Body of pancreas (tissue), 4 donors: Measurements from ENCODE around the gene LPAR1.

Experiments
- CTCF ChIP-seq, 7 experiments: fragments of 450-650 bp in 4 of 7; fragments of 200-600 bp in 3 of 7; sonication (generic) in 3 of 7; IDR thresholded peaks; one replicate each; pipeline ENCODE4 v1.5.1; 2016 to 2019; ENCODE audit warnings: antibody characterized with exemption in 7 of 7
- POLR2A ChIP-seq, 3 donors: fragments of 450-650 bp; IDR thresholded peaks; one replicate each; pipeline ENCODE4 v1.6.1; 2016; ENCODE audit warnings: antibody characterized with exemption in 3 of 3, mild to moderate bottlenecking in 2 of 3

GRCh38 chr9:111074395-111074794 is 36.1 kb upstream of the LPAR1 start:
- TF ChIP-seq CTCF (IDR thresholded peaks at IDR 0.05) (no peak), POLR2A (IDR thresholded peaks at IDR 0.05) (no peak)
